Measurements from ENCODE around the gene UMPS. TPM values are rescaled to one million over a fixed set of nuclear protein-coding genes. Genes with fewer than 3 reads are reported as not detected.

Gene UMPS
- total and polyA plus RNA-seq, 2 of the 4 experiments (the other 2 are of a cell fraction), result 18.7 to 26.7 TPM

DNA sequence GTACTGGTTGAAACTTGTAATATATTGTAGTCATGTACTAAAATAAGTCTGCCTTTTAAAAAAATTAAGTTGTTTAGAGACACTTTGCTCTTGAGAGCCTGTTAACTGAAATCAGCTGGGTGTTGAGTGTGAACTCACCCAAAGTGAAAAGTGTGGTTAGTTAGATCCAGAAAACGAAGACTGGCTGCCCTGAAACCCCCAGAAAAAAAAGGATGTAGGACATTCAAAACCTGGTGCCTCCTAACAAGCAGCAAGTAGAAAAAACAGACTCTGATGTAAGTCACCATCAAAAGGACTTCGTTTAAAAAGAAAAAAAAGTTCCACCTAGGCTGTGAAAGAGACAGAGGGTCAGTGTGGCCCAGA lies 40.8 kb downstream of the UMPS start:
- no peak overlapping the region for H3K14ac ChIP-seq (replicated peaks; ENCODE audit: low read depth, low read length)
- BruUV-seq (replicated peaks), result no TSS peak
- no peaks in the 10 kb centered on the region for H3K9me3 ChIP-seq (ENCODE audit: control insufficient read depth, insufficient read depth, low read length)
- no peak for ATAC-seq (ENCODE audit: low read depth)
- peaks cover 2% of the 10 kb centered on the region; the same call in 1 of the 2 replicates for H4K20me1 ChIP-seq (ENCODE audit: insufficient read depth, low read length)
- peaks cover 20% of the 10 kb centered on the region for H3K4me1 ChIP-seq (ENCODE audit: control insufficient read depth, insufficient read depth, low read length)
- H4K8ac ChIP-seq (ENCODE audit: low read depth in 2 of 2, low read length in 2 of 2), result peak overlapping the region in 1 of 2 experiments; percentile 17; a peak in 1 of 4 replicates
- intact Hi-C loops (cut with micrococcal nuclease), result loop anchor here (5.0 kb wide), 1 partner anchor 41 kb away; no protein-coding TSS in a partner anchor
- H4K5ac ChIP-seq (ENCODE audit: low read depth, low read length), result no peak overlapping the region
- H3K4ac ChIP-seq (ENCODE audit: low read depth, low read length), result no peak overlapping the region
- no peak overlapping the region for H3K56ac ChIP-seq (ENCODE audit: extremely low read depth, insufficient read depth, low read length)
- in situ Hi-C loops (cut with MboI; ENCODE audit: low sequenced_read_pairs), result no loop called here
- H3K79me1 ChIP-seq (ENCODE audit: low read depth in 1 of 2, low read length in 2 of 2), result peaks cover 4 to 54% of the 10 kb centered on the region in 2 experiments; a peak in 3 of 4 replicates
- H2BK120ac ChIP-seq (ENCODE audit: low read depth, low read length), result no peak overlapping the region
- no peak overlapping the region for H3K4me2 ChIP-seq (ENCODE audit: low read depth, low read length)
- H2BK5ac ChIP-seq (ENCODE audit: low read depth, low read length, poor library complexity, severe bottlenecking), result no peak overlapping the region
- H3K27me3 ChIP-seq (ENCODE audit: control insufficient read depth, insufficient read depth, low read length), result no peaks in the 10 kb centered on the region
- H3K27ac ChIP-seq (ENCODE audit: insufficient read depth, low read length), result no peak overlapping the region
- ChIA-PET POLR2A (ENCODE audit: unreplicated experiment) (no interaction called here), CTCF (interaction anchor here (1.0 kb wide), 1 partner anchor 27 kb away, joined by 3 read pairs; no protein-coding TSS in a partner anchor)
- dilution Hi-C loops (cut with HindIII; ENCODE audit: low sequenced_read_pairs, unreplicated experiment), result loop anchor here (25.0 kb wide), 1 partner anchor 116 kb away; the partner anchor contains the start of gene ITGB5
- WGBS, 2 experiments (ENCODE audit: extremely low coverage in 2 of 2, insufficient read length in 1 of 2), result 86% methylated on average over 1 of the region's 2 CpGs; no CpG with 5 or more reads in 1 of the 2 experiments
- no peak overlapping the region for H2BK20ac ChIP-seq (ENCODE audit: low read depth, low read length)
- no peak overlapping the region for H2BK15ac ChIP-seq (ENCODE audit: low read depth, low read length)
- peak overlapping the region; percentile 44; the same call in 1 of the 2 replicates for H3K23ac ChIP-seq (ENCODE audit: low read depth, low read length)
- H3K4me3 ChIP-seq (ENCODE audit: insufficient read depth, low read depth, low read length), result no peak overlapping the region
- peaks cover 25% of the 10 kb centered on the region for H3K36me3 ChIP-seq (ENCODE audit: control insufficient read depth, insufficient read depth, low read length)
- no peak overlapping the region for H3K9ac ChIP-seq (ENCODE audit: low read depth, low read length)
- H3K9me1 ChIP-seq (ENCODE audit: insufficient read depth, low read length), result peaks cover 23% of the 10 kb centered on the region
- no peak for DNase-seq
- H2AFZ ChIP-seq (replicated peaks; ENCODE audit: low read length, poor library complexity), result no peak overlapping the region
- no peak overlapping the region for H2AK9ac ChIP-seq (replicated peaks; ENCODE audit: low read depth, low read length, poor library complexity)
- H3K18ac ChIP-seq (ENCODE audit: low read depth, low read length), result no peak overlapping the region
- TF ChIP-seq FOS (IDR thresholded peaks at IDR 0.05; ENCODE audit: low read depth, low read length) (no peak), SMC3 (IDR thresholded peaks at IDR 0.05; ENCODE audit: low read depth, low read length) (no peak), MAZ (IDR thresholded peaks at IDR 0.05; ENCODE audit: borderline replicate concordance, low read depth, low read length) (no peak), CEBPB (IDR thresholded peaks at IDR 0.05; ENCODE audit: low read depth, low read length) (no peak), RCOR1 (IDR thresholded peaks at IDR 0.05; ENCODE audit: insufficient replicate concordance, low read length) (no peak), MAFK (IDR thresholded peaks at IDR 0.05; ENCODE audit: low read depth, low read length) (no peak), MXI1 (IDR thresholded peaks at IDR 0.05; ENCODE audit: borderline replicate concordance, low read depth, low read length) (no peak), BHLHE40 (IDR thresholded peaks at IDR 0.05; ENCODE audit: low read depth, low read length) (no peak), RFX5 (IDR thresholded peaks at IDR 0.05; ENCODE audit: low read depth, low read length) (no peak), CHD1 (IDR thresholded peaks at IDR 0.05; ENCODE audit: low read depth, low read length) (no peak), POLR2A (IDR thresholded peaks at IDR 0.05; ENCODE audit: low read depth, low read length) (no peak), NFE2L2 (IDR thresholded peaks at IDR 0.05; ENCODE audit: low read depth, low read length) (no peak), RAD21 (IDR thresholded peaks at IDR 0.05; ENCODE audit: low read length) (no peak)
- TF ChIP-seq, protein P1, sequence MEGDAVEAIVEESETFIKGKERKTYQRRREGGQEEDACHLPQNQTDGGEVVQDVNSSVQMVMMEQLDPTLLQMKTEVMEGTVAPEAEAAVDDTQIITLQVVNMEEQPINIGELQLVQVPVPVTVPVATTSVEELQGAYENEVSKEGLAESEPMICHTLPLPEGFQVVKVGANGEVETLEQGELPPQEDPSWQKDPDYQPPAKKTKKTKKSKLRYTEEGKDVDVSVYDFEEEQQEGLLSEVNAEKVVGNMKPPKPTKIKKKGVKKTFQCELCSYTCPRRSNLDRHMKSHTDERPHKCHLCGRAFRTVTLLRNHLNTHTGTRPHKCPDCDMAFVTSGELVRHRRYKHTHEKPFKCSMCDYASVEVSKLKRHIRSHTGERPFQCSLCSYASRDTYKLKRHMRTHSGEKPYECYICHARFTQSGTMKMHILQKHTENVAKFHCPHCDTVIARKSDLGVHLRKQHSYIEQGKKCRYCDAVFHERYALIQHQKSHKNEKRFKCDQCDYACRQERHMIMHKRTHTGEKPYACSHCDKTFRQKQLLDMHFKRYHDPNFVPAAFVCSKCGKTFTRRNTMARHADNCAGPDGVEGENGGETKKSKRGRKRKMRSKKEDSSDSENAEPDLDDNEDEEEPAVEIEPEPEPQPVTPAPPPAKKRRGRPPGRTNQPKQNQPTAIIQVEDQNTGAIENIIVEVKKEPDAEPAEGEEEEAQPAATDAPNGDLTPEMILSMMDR (conservative IDR thresholded peaks at IDR 0.05; ENCODE audit: low read depth, low read length), result no peak
- TF ChIP-seq, protein P2, sequence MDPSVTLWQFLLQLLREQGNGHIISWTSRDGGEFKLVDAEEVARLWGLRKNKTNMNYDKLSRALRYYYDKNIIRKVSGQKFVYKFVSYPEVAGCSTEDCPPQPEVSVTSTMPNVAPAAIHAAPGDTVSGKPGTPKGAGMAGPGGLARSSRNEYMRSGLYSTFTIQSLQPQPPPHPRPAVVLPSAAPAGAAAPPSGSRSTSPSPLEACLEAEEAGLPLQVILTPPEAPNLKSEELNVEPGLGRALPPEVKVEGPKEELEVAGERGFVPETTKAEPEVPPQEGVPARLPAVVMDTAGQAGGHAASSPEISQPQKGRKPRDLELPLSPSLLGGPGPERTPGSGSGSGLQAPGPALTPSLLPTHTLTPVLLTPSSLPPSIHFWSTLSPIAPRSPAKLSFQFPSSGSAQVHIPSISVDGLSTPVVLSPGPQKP (IDR thresholded peaks at IDR 0.05; ENCODE audit: borderline replicate concordance, low read depth, low read length), result no peak
- no peak overlapping the region for H2AK5ac ChIP-seq (ENCODE audit: low read depth, low read length)
- no peak overlapping the region for H4K91ac ChIP-seq (ENCODE audit: insufficient read depth, low read depth, low read length)
